ENCODE results near the gene B3GLCT.

DNA sequence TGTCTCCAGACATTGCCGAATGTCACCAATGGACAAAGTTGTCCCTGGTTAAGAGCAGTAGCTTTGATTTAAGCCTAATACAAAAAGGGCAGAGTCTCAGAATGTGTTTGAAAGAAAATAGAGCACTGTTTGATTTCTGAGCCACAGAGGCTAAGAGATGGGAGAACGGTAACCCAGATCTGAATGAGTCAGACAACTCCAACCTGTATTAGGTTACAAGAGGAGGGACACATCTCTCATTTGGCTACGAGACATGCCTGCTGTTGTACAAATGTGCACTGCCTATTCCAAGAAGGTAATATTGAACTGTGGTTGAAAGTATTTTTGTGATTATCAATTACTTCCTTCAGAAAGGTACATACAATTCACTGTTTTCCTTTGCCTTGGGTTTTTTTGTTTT is 33.2 kb upstream of the B3GLCT start:
- TF ChIP-seq RFX5 (IDR thresholded peaks at IDR 0.05; ENCODE audit: low read depth, low read length) (no peak), ZNF558 (CRISPR knock-in tag; IDR thresholded peaks at IDR 0.05; ENCODE audit: borderline replicate concordance) (no peak)
